ENCODE data around the gene C3orf20.

DNA sequence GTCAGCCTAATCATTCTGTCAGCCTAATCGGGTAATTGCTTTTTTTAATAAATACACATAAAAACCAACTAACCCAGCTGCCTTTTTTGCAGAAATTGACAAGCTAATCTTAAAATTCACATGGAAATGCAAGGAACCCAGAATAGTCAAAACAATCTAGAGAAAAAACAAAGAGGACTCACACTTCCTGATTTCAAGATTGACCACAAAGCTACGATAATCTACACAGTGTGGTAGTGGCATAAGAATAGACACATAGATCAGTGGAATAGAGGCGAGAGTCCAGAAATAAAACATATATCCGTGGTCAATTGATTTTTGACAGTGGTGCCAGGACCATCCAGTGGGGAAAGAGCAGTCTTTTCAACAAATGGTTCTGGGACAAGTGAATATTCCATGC is 2.4 kb upstream of the C3orf20 start:
- TF ChIP-seq, protein P1, sequence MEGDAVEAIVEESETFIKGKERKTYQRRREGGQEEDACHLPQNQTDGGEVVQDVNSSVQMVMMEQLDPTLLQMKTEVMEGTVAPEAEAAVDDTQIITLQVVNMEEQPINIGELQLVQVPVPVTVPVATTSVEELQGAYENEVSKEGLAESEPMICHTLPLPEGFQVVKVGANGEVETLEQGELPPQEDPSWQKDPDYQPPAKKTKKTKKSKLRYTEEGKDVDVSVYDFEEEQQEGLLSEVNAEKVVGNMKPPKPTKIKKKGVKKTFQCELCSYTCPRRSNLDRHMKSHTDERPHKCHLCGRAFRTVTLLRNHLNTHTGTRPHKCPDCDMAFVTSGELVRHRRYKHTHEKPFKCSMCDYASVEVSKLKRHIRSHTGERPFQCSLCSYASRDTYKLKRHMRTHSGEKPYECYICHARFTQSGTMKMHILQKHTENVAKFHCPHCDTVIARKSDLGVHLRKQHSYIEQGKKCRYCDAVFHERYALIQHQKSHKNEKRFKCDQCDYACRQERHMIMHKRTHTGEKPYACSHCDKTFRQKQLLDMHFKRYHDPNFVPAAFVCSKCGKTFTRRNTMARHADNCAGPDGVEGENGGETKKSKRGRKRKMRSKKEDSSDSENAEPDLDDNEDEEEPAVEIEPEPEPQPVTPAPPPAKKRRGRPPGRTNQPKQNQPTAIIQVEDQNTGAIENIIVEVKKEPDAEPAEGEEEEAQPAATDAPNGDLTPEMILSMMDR (IDR thresholded peaks at IDR 0.05): no peak
- TF ChIP-seq POLR2A (IDR thresholded peaks at IDR 0.05): no peak
